Femur (tissue), 1 donor: ENCODE measurements around the gene CTDP1.
A peak's percentile ranks its signal among the peaks of the same experiment; 100 is the strongest.

ENCODE experiments used
- DNase-seq: peaks from one replicate; pipeline ENCODE4 v3.0.0-alpha.2; 2017

Gene CTDP1, protein sequence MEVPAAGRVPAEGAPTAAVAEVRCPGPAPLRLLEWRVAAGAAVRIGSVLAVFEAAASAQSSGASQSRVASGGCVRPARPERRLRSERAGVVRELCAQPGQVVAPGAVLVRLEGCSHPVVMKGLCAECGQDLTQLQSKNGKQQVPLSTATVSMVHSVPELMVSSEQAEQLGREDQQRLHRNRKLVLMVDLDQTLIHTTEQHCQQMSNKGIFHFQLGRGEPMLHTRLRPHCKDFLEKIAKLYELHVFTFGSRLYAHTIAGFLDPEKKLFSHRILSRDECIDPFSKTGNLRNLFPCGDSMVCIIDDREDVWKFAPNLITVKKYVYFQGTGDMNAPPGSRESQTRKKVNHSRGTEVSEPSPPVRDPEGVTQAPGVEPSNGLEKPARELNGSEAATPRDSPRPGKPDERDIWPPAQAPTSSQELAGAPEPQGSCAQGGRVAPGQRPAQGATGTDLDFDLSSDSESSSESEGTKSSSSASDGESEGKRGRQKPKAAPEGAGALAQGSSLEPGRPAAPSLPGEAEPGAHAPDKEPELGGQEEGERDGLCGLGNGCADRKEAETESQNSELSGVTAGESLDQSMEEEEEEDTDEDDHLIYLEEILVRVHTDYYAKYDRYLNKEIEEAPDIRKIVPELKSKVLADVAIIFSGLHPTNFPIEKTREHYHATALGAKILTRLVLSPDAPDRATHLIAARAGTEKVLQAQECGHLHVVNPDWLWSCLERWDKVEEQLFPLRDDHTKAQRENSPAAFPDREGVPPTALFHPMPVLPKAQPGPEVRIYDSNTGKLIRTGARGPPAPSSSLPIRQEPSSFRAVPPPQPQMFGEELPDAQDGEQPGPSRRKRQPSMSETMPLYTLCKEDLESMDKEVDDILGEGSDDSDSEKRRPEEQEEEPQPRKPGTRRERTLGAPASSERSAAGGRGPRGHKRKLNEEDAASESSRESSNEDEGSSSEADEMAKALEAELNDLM

DNA sequence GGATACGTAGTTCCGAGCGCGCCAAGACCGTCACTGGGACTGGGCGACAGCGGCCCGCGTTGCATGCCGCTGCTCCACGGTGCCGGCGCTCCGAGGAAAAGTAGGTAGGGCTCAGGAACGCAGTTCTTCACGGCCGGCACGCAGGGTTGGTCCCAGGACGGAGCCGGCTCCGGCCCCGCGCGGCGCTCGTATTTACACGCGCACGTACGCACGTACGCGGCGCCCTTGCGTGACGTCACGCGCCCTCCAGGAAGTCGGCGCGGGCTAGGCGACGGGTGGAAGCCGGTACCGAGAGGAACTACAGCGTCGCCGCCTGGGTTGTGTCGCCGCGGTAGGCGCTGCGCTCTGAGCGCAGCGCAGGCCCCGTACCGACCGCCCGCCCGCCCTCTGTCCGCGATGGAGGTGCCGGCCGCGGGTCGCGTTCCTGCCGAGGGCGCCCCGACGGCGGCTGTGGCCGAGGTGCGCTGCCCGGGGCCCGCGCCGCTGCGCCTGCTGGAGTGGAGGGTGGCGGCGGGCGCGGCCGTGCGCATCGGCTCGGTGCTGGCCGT lies at the start of gene CTDP1:
TSS of gene CTDP1 (plus strand) at position 252 of the 548 bp plus-strand sequence. CDS start at position 397, 145 bp downstream.
- peak; percentile 93 for DNase-seq

DNA sequence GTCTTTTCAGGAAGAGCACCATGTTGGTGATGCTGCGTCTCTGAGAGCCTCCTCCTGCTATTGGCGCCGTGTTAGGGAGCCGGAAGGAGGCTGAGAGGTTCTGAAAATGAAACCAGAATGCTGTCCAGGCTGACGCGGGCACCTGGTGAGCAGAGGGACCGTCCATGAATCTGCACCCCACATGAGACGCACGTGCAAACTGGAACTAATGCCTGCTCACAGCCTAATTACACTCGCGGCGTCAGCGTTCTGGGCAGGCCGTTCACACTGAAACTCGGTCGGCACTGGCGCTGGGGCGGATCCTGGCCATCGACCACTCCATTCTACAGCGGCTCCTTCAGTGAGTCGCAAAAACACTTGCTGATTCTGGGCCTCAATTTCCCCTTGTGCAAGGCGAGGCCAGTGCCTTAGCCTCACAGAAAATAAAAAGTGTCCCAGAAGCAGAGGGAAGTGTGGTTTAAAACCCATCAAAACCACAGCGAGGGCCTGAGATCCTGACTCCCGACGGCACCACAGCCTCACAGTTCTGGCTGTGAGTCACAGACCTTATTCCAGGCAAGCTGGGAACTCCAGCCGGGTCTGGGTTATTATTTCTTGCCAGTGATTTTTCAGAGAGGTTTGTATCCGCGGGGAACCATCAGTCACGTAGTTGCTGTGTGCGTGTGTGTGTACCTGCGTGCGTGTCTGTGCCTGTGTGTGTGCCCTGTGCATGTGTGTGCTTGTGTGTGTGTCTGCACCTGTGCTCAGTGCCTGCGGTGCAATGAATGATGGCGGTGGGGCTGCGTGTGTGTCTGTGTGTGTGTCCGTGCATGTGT lies 49.1 kb upstream of the CTDP1 start:
- peak; percentile 16 for DNase-seq

DNA sequence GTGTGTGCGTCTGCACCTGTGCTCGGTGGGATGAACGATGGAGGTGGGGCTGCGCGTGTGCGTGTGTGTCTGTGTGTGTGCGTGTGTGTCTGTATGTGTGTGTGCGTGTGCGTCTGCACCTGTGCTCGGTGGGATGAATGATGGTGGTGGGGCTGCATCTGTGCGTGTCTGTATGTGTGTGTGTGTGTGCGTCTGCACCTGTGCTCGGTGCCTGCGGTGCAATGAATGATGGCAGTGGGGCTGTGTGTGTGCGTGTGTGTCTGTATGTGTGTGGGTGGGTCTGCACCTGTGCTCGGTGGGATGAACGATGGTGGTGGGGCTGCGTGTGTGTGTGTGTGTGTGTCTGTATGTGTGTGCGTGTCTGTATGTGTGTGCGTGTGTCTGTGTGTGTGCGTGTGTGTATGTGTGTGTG lies 48.5 kb upstream of the CTDP1 start:
- DNase-seq: peak; percentile 5

DNA sequence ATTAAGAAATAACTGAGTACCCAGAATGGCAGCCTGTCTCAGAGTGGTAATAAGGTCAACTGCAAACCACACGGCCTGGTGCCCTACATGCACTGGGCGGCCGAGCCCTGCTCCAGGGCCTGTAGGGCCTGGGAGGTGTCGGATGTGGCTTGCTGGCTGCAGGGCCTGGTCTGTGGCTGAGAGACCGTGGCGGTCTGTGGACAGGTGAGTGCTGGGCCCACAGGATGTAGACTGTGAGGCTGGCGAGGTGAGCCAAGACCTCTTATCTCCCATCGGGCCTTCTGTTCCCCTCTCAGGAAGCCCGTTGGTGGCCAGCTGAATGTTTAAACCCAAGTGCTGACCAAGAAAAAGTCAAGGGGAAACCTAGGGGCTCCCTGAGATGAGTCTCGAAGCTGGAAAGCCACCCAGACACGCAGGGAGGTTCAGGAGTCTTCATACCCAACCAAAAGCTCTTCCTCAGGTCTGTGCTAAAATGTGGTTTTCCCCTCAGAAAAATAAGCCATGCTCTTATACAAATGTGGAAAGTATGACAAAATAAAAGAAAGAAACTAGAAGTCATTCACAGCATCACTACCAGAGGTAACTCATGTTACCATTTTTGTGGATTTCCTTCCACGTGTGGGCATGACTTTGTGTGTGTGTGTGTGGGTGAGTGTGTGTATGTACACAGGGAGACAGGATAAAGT lies 47.7 kb upstream of the CTDP1 start:
- DNase-seq: peak; percentile 12

DNA sequence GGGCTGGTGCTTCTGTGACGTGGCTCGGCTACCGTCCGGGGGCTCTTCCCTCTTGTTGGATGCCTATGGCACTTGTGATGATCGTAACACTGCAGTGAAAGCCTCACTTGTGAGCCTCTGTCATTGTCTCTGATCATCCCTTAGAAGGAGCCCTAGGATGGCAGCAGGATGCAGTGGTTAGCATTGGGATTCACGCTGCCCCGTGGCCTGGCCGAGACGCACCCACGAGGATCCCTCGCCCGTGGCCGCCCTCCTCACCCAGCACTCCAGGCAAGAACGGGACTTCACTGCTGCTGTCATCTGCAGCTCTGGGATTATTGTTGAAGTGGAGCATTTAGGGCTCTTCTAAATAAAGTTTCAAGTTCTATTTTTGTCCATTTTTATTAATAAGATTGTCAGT lies 46.8 kb upstream of the CTDP1 start:
- DNase-seq: no peak

DNA sequence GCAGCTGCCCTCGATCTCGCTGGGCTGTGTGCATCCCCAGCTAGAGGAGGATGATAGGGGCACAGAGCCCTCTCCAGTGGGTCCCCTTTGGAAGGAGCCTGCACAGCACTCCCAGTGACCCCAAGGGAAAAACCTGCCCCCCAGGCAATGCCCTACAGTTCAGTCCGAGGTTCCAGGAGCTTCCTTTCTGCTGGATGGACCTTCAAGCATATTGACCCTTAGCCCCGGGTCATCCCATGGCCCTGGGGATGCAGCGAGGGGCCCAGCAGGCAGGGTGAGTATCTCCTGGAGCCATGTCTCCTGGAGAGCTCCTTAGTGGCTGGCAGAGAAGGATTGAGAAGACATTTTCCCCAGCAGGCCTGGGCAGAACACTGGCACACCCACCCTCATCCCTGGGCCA lies 45.4 kb upstream of the CTDP1 start:
- no peak for DNase-seq

DNA sequence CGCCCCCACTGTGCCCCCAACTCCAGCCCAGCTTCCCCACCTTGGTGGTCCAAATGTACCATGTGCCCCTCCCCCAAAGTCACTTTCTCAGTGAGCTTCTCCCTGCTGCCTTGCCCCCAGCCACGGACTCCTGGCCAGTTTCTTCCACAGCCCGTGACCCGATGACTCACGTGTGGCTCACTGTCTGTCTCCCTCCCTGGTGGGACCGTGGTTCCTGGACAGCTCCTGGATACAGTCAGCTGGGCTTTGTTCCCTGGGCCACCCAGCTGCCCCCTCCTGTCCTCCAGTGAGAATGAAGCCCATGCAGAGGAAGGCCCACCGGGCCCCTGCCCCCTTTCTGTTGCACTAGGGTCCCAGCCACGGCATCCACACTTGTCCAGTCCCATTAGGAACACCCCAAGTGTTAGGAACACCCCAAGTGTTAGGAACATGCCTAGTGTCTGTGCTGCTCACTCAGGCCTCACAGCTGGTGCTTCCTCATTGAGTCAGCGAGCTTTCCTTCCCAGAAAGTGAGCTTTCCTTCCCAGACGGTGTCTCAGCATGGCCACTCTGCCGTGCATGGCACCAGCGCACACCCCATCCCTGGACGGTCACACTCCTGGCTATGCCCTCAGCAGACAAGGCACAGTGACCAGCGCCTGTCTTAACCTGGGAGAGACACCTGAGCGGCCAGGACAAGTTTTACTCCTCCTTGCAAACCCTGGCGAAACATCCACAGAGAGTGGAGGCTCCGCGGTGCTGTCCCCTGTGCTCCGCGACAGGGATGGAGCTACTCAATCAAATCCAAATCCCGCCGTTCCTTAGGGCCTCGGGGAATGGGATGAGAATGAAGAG lies 44.8 kb upstream of the CTDP1 start:
- DNase-seq: no peak

DNA sequence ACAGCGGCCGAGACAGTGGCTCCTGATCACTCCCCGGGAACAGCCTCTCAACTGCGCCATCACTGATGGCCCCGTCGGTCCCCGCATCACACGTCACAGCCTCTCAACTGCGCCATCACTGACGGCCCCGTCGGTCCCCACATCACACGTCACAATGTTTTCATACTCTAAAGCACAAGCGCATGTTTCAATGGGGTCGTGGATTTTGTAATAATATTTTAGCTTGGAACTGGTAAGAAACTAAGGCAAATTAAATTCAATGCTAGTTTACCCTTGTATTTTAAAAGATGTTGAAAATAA lies 44.2 kb upstream of the CTDP1 start:
- no peak for DNase-seq

DNA sequence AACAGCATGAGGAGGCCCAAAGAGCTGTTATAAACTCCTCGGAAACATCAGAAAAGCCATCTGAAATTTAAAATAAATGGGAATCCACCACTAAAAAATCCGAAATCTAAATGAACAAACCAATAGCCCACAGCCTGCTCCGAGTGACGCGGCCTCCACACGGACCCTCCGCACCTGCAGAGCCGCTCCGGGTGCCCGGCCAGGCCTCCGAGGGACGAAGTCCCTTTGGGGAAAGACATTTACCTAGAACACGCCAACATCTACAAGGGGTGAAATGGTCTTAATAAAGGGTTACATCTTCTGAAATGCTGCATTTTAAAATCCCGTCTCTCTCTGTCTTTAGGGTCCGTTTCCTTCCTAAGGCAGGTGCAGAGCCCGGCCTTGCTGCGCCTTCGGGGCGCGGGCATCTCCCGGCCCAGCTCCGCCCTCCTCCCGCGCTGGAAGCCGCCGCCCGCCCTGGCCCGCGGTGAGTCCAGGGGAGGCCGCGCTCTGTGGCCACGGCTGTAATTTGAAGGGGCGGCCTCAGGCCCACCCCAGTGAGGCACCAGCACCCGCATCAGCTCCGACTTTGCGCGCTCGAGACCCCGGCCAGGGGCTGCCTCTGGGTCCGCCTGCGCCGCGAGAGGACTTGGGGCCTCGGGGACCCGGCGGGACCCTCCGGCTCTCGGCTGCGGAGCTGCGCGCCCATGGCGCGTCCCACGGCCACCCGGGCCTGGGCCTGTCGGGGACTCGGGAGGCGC lies 42.3 kb upstream of the CTDP1 start:
- no peak for DNase-seq

DNA sequence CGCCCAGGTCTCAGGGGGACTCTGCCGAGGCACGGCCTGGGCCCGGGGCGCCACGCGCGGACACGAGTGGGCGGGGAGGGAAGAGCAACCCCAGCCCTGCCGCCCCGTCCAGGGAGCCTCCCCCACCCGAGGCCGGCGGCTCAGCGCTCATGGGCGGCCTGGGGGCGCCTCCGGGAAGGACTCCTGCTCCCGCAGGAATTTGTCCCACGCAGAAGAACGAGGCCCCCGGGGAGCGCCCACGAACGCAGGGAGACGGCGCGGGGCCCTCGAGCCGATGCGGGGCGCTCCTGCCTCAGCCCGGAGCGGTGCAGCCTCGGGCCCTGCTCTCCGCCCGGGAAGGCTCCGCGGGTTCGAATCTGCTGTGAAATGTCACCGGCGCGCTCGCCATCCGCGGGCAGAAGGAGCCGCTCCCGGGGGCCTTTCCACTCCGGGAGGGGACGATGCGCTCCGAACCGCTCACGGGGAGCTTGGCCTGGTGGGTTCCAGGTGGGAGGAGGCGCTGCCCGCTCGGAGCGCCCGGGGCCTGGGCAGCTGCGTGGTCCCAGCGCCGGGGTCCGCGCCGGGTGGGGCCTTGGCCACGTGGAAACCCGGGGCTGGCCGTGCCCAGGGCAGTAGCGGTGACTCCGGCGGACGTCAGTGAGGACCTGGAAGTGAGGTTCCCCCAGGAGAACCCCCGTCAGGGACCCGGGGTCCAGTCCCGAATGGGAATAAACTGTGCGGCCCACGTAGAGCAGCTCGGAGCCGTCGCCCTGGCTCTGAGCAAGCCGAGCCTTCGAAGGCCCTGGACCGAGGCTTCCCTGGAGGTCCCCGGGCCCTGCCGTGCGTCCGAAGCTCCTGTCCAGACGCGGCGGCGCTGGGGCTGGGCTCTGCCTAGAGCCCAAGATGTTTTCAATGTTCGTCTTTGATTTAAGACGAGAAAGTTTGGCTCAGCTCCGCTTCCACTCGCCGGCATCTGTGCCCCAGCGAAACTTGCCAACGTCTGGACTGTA lies 41.4 kb upstream of the CTDP1 start:
- peak; percentile 59 for DNase-seq

DNA sequence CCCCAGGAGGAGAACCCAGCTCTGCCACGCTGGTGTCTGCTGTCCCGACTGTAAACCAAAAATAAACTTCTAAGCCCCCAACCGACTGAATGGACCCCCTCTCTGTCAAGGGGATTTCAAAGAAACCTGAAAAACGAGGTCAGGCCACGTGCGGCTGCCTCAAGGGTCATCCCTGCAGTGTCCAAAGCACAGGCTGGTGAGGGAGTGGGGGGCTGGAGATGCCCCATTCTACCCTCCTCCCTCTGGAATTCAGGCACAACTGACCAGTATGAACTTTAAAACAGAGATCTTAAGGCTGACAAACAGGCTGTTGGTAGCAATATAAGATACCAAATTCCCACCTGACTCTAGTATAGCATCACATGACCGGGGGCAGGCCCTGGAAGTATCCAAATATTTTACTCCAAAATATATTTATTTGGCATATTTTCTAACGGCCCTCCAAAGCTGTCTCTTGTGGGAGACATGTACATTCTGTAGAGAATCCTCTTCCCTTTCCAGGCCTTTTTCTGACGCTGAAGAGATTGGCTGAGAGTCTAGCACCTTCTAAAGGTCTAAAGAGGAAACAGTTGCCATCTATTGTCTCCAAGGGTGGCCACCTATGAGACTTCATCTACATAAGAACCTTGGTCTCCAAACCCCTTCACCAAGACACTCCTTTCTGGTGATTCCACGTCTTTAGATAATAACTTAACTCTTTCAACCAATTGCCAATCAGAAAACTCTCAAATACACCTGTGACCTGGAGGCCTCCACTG lies 40.4 kb upstream of the CTDP1 start:
- DNase-seq: no peak

DNA sequence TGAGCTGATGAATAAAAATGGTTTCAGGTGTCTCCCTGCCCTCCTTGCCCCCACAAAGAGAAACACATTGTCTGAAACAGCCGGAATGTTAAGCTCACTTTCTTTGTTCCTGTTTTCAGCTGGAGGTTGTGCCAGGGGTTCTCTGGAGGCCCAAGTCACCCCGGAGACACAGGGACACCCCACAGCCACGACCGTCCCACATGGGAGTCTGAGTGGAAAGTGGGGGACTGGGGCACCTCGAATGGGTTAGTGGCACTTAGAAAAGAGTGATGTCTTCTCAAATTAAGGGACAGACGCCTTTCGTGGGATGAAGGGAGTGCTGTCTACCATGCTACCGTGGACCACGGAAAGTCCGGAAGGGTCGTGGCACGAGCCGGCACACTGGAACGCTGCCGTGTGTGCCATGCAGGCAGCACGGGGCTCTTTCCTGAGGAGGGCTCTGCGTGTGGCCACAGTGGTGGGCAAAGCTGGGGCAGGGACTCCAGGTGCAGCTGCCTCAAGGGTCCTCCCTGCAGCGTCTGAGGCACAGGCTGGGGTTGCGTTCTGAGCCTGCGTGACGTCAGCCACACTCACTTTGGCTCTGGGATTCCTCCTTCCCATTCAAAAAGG lies 39.4 kb upstream of the CTDP1 start:
- no peak for DNase-seq

DNA sequence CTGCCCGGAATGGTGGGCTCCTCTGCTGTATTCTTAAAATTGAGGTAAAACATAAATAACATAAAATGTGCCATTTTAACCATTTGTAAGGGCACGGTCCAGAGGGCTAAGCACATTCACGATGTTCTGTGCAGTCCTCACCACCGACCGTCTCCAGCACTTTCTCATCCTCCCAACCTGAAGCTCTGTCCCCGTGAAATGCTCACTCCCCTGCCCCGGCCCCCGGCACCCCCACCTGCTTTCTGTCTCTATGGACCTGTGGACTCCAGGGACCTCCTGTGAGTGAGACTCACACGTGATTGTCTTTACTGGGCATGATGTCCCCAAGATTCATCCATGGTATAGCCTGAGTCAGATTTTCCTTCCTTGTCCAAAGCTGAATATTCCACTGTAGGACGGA lies 38.7 kb upstream of the CTDP1 start:
- DNase-seq: no peak

DNA sequence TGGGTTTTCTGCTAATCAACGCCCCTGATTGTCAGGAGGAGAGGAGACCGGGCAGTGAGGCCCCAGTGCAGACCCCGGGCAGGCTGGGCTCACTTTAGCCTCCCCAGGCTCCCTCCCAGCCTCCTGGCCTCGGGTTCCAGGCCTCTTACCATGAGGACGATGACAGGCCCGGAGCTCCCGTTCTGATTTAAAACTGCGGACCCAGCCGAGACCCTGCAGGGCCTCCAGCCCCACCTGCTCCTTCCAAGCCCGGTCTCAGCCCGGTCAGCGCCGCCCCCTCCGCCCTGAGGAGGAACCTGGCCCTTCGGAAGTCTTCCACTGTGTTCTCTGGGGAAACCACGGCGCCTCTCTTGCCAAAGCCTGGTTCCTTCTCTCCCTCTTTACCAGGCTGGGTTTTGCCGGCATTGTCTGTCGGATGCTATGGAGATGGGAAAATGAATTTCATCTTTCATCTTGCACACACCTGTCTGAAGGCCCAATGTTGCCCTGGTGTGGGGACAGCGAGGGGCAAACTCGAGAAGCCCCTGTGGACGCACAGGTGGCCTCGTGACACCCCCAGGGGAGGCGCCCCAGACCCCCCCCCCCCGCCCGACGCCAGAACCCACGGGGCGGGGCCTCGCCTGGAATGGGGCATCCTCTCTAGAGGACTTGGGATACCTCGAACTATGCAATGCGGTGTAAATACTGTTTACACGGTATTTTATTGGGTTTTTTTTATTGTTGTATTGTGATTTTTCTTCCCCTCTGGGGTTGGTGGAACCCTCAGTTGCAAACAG lies 37.7 kb upstream of the CTDP1 start:
- DNase-seq: no peak

DNA sequence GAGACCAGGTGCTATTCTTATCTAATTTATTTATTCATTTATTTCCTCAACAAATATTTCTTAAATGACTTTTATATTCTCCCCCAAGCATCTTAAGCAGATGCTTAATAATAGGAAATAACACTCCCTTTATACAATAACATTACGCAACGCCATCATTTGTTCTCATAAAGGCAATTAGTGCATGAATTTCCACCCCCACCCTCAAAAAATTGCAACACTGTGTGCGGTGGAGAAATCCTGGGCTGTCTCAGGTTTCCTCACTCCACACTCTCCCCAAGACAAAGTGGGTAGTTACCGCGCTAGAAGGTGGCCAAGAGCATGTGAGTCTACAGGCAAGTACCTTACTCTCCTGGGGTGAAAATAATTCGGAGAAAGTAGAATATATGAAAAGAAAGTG lies 37.0 kb upstream of the CTDP1 start:
- no peak for DNase-seq

DNA sequence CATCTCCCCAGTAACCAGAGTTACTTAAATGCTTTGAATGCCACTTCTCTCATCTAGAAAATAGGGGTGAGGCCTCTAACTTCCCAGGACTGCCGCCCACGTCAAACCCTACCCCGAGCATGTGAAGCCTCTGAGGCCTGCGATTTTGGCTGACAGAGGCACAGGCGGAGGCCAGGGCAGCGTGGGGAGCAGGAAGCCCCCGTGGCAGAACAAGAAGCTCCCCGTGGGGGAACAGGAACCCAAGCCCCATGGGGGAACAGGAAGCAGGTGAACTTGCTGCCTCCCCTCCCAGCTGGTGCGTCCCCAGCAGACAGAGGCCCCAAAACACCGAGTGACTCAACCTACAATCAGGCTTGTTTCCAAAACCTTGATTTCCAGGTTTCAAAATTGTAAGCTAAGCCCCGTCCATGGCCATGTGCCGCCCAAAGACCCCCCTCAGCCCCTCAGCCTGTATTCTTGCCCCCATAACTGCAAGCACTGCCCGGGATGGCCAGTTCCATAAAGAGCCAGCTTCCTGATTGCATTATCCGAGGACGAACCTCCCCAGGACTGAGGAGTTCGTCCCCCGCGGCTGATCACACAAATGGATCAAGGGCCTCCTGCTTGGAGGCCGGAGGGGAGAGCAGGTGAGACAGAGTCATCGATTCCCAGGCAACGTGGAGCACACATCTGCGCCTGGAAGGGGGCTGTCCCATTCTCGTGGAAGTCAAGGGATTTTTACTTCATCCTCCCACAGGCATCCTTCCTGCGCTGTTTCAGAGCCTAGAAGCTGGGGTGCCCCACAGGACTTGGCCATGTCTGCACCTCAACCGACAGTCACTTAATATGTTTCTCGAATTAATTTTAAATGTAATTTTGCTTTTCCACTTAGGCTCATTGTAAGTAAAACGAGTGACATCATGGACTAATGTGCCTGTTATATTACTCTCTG lies 36.3 kb upstream of the CTDP1 start:
- DNase-seq: no peak
